Stimulated activated CD8-positive, alpha-beta memory T cell treated with anti-CD3 and anti-CD28 coated beads, Interleukin-15, amount 100 ng/mL, for 1 hour (primary cell): ENCODE measurements around the gene PGC.

Experiments used
- DNase-seq: peaks from one replicate; pipeline ENCODE4 v3.0.0-alpha.2; 2020; ENCODE audit warnings: low read depth

PGC gene

GRCh38 chr6:41697861-41698781, 49.1 kb downstream of the PGC start:
- DNase-seq, result no peak

DNA sequence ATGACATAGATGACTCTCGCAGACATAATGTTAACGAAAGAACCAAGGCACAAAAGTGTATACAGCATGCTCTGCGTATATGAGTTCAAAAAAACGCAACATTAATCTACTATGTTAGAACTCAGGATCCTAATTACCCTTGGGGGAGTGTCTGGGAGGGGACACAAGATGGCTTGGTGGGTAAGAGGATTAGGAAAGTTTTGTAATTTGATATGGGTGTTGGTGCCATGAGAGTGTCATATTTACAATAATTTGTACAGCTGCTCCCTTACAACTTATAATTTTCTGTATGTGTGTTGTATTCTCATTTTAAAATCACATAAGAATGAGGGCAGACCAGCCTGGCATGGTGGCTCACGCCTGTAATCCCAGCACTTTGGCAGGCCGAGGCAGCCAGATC, 50.4 kb downstream of the PGC start:
- no peak for DNase-seq

GRCh38 chr6:41695825-41696224, 51.4 kb downstream of the PGC start:
- DNase-seq, result no peak

- no peak for DNase-seq
Observed at GRCh38 chr6:41694815-41695526, 52.2 kb downstream of the PGC start.

- no peak for DNase-seq
Observed at GRCh38 chr6:41693281-41694240, 53.6 kb downstream of the PGC start.

- no peak for DNase-seq
Observed at GRCh38 chr6:41692730-41693129, 54.5 kb downstream of the PGC start.

DNA sequence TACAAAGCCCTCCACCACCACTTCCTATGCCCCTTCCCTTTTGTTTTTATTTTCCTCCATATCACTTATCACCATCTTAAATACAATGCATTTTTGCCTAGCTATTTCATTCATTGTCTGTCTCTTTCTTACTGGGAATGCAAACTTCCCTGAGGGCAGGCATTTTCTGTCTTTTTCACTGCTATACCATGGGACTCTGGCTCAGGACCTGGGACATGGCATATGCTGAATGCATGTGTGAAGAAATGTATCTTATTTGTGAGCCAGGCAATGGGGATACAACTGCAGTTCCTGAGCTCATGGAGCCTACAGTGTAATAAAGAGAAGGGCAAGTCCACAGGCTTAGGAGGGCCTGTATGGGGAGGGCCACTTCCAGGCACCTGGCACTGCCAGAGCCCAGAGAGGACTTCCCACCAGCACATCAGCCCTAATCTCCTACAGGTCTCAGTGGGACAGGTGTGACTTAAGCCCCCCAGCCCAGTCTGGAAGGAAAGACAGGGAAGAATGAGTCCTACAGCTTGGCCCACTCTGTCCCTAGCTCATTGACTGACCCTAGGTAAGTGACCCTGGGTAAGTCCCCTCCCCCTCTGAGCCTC, 55.0 kb downstream of the PGC start:
- DNase-seq, result no peak

GRCh38 chr6:41691426-41692079, 55.6 kb downstream of the PGC start:
- DNase-seq, result no peak

GRCh38 chr6:41690541-41691330, 56.5 kb downstream of the PGC start:
- no peak for DNase-seq

DNA sequence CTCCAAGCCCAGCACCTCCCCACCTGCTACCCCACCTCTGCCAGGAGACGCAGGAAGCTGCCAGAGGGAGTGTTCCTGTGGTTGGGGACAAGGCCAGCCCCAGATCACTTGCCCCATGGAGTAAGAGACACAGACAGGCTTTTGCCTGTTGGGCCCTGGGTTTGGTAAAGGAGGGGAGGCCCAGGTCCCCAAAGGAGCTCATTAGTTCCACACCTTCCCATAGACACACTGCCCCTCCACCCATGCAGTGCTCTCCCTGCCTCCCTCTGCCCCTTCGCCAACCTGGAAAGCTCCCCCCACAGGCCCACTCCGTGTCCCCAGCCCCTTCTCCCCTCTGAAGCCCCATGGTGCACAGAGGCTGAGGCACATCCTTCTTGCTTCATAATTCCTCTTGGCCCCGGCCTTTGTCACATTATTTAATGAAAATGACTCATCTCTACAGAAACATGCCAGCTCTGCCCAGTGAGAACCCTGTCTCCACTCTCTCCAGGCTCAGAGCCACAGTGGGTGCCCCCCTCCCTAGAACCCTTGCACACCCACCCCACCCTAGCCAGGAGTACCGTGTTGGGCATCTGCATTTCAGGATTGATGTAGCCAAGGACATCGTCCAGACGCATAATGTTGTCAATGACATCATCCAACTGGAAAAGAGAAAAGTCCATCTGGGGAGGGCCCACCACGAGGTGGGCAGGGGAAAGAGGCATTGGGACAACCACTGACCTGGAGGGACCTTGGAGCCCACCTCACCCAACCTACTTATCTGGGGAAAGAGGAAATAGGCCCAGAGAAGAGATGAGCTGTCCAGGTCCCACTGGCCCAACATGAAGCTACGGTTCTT, 57.8 kb downstream of the PGC start:
- DNase-seq, result no peak

- no peak for DNase-seq
Observed at GRCh38 chr6:41688256-41688965, 58.8 kb downstream of the PGC start.

DNA sequence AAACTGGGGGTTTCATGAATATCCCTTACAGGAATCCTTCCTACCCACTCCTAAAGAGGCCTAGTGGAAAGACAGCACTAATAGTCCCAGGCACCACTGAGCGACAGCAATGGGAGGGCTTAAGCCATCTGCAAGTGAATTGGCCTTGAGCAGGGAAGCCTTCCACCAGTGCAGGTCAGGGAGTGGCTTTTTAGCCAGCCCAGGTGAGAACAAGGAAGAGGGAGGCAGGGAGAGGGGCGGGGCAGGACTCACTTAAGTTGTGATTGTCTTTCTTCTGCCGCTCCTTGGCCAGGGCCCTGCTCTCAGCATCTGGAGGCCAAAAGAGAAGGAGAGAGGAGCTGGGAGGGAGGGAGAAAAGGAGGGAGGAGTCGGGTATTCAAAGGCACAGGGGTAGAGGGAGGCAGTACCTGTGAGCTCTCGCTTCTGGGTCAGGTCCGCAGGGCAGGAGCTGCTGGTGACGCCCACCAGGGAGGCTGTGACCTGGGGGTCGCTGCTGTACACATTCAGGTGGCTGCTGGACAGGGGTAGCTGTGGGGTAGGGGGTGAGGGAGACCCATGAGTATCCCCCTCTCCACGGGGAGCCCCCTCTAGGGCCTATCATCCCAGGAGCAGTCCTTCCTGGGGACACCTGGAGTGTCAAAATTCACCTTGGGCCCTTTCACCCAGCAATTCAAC, 59.6 kb downstream of the PGC start:
- DNase-seq, result no peak
